GM15510 (cell line): ENCODE results near the gene ZFYVE9.

Source experiments
- POLR2A ChIP-seq: IDR thresholded peaks from 3 replicates; pipeline ENCODE4 v1.6.1; 2011; ENCODE audit warnings: borderline replicate concordance; ENCODE audit not compliant: insufficient read length; ENCODE audit errors: extremely low read depth

ZFYVE9 gene

GRCh38 chr1:52334906-52335528, 193.1 kb downstream of the ZFYVE9 start:
- TF ChIP-seq POLR2A, result no peak

- TF ChIP-seq POLR2A, result no peak
These were observed 195.6 kb downstream of the ZFYVE9 start for GRCh38 chr1:52337439-52337838.

GRCh38 chr1:52341655-52342260, 199.9 kb downstream of the ZFYVE9 start:
- no peak for TF ChIP-seq POLR2A

- no peak for TF ChIP-seq POLR2A
These were observed 202.1 kb downstream of the ZFYVE9 start for GRCh38 chr1:52343979-52344378.

- TF ChIP-seq POLR2A, result no peak
These were observed 203.4 kb downstream of the ZFYVE9 start for GRCh38 chr1:52345252-52345651.

GRCh38 chr1:52346653-52347052, 204.8 kb downstream of the ZFYVE9 start:
- TF ChIP-seq POLR2A, result no peak

GRCh38 chr1:52348704-52349300, 206.9 kb downstream of the ZFYVE9 start:
- TF ChIP-seq POLR2A, result no peak

- TF ChIP-seq POLR2A, result no peak
These were observed 210.8 kb downstream of the ZFYVE9 start for GRCh38 chr1:52352690-52353089.

- TF ChIP-seq POLR2A, result no peak
These were observed 213.5 kb downstream of the ZFYVE9 start for GRCh38 chr1:52355436-52355835.

GRCh38 chr1:52355847-52356505, 214.1 kb downstream of the ZFYVE9 start:
- no peak for TF ChIP-seq POLR2A

GRCh38 chr1:52356818-52357355, 215.0 kb downstream of the ZFYVE9 start:
- no peak for TF ChIP-seq POLR2A

GRCh38 chr1:52357397-52357796, 215.5 kb downstream of the ZFYVE9 start:
- no peak for TF ChIP-seq POLR2A

- no peak for TF ChIP-seq POLR2A
These were observed 217.1 kb downstream of the ZFYVE9 start for GRCh38 chr1:52358851-52359497.

- TF ChIP-seq POLR2A, result no peak
These were observed 218.0 kb downstream of the ZFYVE9 start for GRCh38 chr1:52359676-52360594.
